ENCODE measurements around the gene SMAD7.

Gene SMAD7

DNA sequence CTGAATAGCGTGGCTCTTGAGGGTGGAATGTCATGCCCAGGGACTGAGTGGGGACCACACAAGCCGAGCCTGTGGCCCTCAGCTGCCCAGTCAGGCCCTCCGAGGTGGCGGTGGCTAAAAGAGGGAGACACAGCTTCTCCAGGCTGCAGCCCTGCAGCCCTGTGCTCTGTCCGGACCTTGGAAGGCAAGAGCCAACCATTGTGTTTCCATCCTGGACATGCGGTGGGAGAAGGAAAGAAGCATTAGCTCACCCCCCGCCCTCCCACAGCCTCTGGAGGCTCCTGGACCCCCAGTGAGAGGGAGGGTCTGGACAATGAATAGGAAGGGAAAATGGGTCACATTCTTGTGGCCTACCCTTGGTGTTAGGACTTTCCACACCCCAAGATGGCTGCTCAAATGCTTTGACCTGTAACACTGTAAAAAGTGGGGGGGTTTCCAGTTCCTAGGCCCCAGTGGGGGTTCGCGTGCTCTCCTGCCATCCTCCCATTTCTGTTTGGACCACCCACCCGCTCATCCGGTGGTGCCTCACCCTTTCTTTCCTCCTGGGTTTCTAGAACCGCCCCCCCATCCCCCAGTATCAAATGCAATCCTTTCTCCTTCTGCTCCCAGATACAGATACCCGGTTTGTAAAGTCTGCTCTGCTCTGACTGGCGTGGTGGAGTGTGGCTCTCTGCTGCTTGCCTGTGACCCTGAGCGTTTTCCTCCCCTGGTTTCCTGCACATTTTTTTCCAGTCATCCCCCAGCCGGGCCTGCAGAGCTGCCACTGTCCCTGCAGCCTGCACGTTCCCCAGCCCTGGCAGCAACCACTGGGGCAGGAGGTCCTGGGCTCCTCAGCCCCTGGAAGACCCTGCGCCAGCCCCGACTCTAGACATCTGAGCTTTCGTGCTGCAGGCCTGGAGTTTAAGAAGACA is 36.3 kb upstream of the SMAD7 start:
- no peak for DNase-seq

DNA sequence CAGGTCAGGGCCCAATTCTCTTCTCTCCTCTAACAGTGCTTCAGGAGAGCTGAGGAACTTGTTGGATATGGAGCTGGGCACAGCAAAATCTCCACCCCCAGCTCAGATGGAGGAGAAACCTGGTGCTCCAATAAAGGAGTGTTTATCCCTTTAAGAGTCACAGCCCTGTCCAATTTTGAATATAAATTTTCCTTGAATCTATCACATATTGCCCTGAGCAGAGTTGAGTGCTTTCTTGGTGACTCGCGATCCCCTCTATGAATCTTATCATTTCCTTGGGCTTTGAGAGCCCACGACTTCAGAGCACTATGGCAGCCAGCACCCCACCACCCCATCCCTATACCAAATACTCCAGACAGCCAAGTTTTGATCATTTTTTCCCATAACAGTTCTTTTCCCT is 34.4 kb upstream of the SMAD7 start:
- DNase-seq: no peak

DNA sequence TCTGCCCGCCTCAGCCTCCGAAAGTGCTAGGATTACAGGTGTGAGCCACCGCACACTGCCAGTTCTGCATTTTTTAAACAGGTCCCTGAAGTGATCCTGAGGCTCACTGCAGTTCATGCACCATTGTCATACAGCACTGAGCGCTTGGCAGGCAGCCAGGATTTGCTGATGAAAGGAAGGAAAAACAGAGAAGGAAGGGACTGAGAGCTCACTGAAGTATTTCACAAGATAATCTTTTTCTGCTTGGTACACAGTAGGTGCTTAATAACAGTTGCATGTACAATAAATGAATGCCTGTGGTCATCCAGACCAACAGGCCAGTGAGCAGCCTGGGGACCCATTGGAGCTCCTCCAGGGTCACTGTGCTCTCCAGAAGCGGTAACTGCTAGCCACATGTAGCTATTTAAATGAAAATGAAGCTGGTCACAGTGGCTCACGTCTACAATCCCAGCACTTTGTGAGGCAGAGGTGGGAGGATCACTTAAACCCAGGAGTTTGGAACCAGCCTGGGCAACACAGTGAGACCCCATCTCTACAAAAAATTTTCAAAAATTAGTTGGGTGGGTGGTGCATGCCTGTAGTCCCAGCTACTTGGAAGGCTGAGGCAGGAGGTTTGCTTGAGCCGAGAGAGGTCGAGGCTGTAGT is 33.1 kb upstream of the SMAD7 start:
- no peak for DNase-seq

DNA sequence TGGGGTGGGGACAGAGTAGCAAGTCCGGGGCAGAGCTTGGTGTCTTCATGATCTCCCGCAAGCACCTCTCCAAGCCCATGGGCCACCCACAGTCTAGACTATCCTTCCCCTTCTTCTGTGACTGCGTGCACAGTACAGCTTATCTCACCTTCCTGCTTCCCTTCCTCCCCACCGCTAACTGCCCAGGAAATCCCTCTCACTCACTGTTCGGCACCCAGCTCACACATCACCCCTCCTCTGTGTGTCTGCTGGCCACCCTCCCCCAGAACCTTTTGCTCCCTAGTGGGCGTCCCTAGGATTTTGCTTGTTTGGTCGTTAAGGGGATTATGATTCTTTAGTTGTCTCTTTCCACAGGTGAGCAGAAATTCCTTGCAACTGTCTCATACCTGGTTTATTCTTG is 31.5 kb upstream of the SMAD7 start:
- peak; percentile 7 for DNase-seq

GRCh38 chr18:48979944-48980890 is 29.5 kb upstream of the SMAD7 start:
- DNase-seq: no peak

DNA sequence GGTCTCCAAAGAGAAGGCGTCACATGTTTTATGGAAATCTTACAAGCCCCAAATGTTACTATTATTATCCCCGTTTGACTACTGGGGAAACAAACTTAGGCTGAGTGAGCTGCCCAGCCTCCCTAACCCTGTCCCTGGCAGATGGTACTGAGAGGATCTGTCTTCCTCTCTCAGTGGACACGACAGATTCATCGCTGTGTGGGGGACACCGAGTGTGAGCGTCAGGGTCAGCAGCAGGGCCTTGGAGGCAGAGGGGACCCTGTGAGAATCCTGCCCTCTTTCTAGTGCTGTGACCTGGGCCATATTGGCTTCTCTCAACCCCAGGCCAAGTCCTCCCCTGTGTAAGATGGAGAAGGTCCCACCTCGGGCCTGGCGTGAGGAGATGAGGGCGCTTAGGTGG is 27.1 kb upstream of the SMAD7 start:
- DNase-seq: no peak

- DNase-seq: peak; percentile 53
Measured at GRCh38 chr18:48975817-48976649, 25.3 kb upstream of the SMAD7 start.

- DNase-seq: no peak
Measured at GRCh38 chr18:48975120-48975816, 24.5 kb upstream of the SMAD7 start.

- no peak for DNase-seq
Measured at GRCh38 chr18:48974304-48975119, 23.7 kb upstream of the SMAD7 start.

GRCh38 chr18:48973731-48974130 is 23.0 kb upstream of the SMAD7 start:
- DNase-seq: no peak

DNA sequence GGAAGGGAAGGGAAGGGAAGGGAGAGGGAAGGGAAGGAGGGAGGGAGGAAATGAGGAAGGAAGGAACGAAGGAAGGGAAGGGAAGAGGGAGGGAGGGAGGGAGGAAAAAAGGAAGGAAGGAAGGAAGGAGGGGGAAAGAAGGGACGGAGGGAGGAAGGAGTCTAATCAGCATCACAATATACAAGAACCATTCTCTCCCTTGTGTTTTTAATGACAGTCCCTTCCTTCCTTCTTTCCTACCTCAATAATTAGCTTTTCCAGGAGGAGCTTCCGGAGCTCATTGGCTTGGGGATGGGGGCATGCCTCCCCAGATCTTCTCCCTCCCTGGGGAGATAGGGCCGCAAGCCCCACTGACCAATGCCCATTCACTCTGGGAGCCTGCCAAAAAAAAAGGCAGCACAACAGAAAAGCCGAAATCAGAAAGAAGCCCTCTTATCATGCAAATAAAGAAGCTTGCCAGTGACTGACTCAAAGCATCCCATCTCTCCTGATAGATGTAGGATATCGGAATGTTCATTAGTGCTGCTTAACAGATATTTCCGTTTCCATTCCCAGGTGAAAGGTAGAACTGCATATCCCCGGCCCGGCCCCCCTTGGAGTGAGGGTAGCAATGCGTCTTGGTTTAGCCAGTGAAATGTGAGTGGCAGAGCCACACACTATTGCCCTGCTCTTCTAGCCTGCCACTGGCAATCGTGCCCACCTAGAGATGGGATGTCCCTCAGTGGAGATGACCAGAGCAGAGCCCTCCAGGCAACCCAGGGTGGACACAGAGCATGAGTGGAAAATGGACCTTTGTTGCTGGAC is 17.8 kb upstream of the SMAD7 start:
- DNase-seq: no peak

GRCh38 chr18:48967545-48967944 is 16.8 kb upstream of the SMAD7 start:
- no peak for DNase-seq

DNA sequence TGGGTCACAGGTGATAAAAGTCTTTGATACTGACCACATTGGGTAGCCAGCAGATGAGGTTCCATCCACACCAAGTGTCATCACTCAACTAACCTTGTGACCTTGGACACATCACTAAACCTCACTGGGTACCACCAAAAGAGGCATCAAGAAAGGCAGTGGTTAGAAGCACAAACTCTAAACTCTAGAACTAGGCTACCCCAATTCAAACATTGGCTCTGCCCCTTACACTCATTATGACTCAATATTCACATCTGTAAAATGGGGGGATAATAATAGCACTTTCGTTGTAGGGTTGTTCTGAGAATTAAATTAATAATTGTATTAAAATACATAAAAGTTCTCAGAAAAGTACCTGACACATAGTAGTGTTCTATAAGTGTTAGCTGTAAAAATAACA is 15.8 kb upstream of the SMAD7 start:
- no peak for DNase-seq

- DNase-seq: no peak
Measured at GRCh38 chr18:48963586-48964470, 13.1 kb upstream of the SMAD7 start.

DNA sequence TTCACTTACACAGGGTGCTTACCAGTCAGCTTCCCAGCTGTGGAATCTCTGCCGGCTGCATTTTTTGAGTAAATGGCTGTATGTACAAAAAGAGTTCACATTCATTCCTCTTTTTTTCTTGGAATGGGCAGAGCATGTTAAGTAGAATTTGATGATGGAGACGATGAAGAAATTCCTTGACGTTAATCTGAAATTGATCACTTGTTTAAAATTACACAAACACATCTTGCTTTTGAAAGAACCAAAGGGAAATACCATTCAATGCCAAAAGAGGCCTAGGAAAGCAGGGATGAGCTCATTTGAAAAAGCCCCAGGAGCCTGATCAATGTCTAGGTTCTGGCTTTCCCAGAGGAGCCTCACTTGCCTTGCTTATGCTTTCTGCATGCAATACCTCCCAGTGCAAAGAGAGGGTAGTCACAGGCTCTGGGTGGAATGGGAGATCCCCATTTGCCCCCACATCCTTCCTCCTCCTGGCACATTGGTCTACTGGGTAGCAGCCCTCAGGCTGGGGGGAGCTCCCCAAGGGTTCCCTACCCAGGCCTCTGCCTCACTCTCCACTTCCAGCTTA is 12.3 kb upstream of the SMAD7 start:
- DNase-seq: peak; percentile 19

DNA sequence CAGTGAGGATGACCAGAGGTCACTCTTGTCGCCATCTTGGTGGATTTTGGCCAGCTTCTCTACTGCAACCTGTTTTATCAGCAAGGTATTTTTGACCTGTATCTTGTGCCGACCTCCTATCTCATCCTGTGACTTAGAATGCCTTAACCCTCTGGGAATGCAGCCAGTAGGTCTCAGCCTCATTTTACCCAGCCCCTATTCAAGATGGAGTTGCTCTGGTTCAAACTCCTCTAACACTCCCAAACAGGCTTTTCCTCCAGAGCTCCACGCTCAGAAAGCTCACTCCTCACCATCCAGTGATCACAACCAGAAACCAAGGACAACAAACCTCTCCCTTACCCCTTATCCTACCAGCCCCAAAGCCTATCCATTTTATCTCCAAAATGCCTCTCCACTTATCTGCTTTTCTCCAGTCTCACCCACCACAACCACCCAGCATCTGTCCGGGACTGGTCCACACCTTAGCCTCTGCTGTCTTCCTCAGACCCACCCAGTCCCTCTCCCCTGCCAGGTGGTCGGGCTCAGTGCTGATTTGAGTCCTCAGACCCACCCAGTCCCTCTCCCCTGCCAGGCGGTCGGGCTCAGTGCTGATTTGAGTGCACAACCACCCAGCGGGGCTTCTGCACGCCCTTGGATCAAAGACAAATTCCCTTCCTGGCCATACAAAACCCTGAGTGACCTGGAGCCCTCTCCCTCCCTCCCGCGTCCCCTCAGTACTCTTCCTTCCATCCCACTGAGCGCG is 11.7 kb upstream of the SMAD7 start:
- no peak for DNase-seq

DNA sequence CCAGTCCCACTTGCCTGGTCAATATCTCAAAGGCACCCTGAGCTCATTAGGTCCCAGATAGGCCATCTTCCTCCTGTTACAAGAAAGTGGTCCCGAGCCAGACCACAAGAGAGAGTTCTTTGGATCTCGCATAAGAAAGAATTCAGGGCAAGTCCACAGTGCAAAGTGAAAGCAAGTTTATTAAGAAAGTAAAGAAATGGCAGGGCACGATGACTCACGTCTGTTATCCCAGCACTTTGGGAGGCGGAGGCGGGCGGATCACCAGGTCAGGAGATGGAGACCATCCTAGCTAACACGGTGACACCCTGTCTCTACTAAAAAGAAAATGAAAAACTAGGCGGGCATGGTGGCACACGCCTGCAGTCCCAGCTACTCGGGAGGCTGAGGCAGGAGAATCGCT is 10.8 kb upstream of the SMAD7 start:
- no peak for DNase-seq
